GM21447 (cell line): ENCODE data around the gene GNAS-AS1.

Experiments
- ATAC-seq: cut with Tn5 transposase; IDR thresholded peaks from one replicate; pipeline ENCODE4 v1.9.1; 2021; ENCODE audit not compliant: unreplicated experiment

GNAS-AS1 gene

DNA sequence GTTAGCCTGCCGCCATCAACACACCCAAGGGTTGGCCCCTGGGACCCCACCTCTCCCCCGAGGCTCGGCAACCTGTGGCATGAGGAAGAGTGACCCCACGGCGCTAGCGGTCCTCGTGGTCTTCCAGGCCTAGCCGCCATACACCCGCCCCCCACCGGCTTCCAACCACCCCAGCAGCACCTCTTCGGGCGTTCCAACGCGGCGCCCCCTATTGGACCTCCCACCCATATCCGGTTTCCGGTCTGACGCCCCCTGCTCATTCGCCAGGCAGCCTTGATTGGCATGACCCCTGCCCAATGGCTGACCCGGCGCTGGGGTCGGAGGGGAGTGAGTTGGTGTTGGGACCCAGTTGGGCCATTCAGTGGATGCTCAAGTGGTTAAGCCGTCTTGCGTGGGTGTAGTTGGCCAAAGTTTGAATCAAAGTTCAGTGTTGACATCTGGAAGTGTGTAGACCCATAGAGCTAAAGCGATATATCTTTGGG, at the start of gene GNAS-AS1:
GNAS-AS1 (minus strand) TSS at position 210 of the 482 bp plus-strand sequence.
- ATAC-seq = peak; percentile 89

DNA sequence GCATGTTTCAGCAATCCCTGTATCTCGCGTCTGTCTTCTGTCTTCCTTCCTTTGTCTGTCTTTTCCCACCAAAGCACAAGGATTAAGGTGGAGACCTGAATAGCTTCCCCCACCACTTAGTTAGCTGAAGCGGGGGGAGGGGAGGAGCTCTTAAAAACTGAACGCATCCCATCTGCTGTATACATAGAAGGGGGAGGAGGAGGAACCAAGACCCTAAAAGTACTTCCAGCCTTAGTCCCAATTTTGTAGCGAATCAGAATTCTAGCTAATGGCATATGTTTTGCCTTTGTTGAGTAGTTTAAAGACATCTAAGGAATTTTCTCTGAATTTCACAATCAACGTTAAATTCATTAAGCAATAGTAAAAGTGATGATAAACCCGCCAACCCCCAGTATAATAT, 49.7 kb upstream of the GNAS-AS1 start:
- no peak for ATAC-seq

GRCh38 chr20:58899512-58899911, 48.8 kb upstream of the GNAS-AS1 start:
- no peak for ATAC-seq

GRCh38 chr20:58898629-58899408, 48.1 kb upstream of the GNAS-AS1 start:
- no peak for ATAC-seq

GRCh38 chr20:58897488-58897887, 46.8 kb upstream of the GNAS-AS1 start:
- no peak for ATAC-seq

GRCh38 chr20:58896820-58897219, 46.1 kb upstream of the GNAS-AS1 start:
- ATAC-seq = no peak

DNA sequence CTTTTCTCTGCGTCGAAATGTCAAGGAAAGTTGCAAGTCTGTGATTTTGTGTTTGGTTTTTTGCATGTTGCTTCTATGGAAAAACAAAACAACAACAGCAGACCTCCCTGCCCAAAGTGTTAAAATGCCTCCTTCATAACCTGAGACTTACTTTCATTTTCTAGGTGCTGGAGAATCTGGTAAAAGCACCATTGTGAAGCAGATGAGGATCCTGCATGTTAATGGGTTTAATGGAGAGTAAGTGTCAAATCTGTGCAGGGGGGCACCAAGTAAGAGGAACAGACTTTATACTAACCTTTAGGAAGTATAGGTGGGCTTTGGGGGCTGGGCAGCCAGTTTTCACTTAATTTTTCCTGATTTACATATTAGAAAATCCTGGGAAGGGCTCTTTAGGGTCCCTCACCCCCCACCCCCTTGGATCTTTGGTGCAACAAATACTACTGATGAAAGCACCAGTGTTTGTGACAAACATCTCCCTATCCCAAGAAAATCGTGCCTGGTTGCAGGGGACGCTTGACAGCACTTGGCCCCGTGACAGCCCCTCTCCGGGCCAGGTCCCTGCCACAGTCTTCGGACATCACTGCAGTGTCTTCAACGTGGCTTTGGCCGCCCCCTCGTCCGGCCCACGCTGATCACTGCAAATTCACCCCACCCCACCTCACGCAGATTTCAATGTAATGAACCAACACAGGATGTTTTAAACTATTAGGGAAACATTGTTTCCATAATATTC, 44.9 kb upstream of the GNAS-AS1 start:
- no peak for ATAC-seq

DNA sequence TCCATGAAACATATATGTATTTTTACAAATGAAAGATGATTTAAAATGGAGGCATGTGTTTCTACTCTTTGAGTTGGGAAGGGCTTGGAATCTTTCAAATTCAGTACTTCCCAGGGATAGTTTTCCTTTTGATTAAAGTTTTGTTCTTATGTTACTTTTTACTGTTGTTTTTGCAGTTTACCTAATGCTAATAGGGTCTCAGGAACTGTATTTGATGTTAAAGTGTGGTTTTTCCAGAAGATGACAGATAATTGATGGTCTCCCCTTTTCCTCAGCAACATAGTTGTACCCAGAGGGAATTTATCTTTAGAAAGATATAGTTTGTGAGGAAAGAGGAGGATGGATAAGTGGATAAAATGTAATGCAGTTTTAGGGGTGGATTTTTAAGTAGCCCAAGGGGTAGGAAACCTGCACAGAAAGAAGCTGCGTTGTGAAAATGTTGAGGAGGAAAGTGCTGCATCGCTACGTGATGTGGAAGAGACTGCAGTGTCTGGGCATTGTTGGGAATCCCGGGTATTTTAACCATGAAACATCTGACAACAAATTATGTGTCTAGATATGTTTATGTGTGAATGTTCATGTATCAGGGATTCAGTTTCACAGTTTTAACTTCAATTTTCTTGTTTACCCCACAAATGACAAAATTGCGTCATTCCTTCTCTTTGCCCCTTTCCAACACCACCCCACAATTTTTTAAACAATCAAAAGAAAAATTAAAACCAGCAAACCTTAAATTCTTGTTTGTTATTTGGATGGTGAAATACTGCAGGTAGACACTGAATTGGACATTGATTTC, 44.1 kb upstream of the GNAS-AS1 start:
- ATAC-seq = no peak

DNA sequence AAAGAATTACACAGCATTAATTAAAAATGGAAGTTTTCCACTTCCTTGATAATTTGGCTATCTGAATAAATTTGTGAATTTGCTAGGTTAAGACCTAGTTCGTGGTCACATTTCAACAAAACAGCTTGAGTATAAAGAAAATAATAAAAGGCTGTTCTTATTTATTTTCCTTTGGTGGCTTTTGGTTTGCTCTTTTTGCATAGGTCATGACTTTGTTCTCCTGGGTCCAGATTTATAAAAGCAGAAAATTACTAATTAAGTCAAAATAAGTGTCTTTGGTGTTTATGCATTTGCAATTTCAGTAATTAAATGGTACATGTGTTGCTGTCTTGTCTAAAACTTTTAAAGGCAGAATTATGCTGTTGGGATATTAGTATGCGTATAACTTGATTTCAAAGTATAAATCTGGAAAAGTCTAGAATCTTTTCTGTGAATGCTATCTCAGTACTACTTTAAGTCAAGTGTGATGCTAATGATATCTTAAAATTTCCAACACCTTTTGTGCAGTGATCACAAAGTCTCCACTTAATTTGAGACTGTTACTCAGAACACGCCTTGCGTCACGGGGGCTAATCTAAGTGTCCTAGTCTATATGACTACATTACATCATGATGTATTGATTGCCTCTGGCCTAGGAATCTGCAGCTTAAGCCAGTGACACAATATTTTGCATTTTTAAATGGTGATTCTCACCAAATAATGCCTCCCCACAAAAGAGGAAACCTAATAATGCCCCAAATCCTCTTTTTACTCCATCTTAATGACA, 42.8 kb upstream of the GNAS-AS1 start:
- no peak for ATAC-seq

DNA sequence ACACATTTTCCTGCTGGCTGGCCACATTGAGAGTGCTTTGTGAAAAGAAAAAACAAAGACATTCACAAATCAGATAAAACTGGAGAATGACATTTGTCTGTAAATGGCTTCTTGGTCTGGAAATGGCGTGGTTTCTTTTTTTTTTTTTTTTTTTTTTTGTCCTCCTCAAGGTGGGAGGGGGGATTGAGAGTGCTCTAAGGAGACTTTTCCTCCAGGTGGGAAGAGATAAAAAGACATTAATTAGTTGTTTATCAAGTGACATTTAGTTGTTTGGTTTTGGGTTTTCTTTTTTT, 42.2 kb upstream of the GNAS-AS1 start:
- ATAC-seq = no peak

GRCh38 chr20:58892141-58892931, 41.6 kb upstream of the GNAS-AS1 start:
- ATAC-seq = no peak

DNA sequence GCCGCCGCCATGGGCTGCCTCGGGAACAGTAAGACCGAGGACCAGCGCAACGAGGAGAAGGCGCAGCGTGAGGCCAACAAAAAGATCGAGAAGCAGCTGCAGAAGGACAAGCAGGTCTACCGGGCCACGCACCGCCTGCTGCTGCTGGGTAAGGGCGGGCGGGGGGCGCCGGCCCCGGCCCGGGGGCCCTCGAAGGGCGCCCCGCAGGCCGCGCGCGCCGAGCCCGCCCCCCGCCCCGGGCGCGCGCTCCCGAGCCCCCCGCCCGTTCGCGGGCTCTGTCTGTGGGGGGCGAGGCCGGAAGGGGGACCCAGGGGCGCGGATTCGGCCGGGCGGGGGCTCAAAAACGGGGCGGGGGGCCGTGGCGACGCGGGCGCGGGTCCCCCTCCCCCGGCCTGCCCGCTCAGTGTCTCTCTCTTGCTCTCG, 41.0 kb upstream of the GNAS-AS1 start:
- no peak for ATAC-seq

- ATAC-seq = no peak
Measured at GRCh38 chr20:58891086-58891717, 40.5 kb upstream of the GNAS-AS1 start.

DNA sequence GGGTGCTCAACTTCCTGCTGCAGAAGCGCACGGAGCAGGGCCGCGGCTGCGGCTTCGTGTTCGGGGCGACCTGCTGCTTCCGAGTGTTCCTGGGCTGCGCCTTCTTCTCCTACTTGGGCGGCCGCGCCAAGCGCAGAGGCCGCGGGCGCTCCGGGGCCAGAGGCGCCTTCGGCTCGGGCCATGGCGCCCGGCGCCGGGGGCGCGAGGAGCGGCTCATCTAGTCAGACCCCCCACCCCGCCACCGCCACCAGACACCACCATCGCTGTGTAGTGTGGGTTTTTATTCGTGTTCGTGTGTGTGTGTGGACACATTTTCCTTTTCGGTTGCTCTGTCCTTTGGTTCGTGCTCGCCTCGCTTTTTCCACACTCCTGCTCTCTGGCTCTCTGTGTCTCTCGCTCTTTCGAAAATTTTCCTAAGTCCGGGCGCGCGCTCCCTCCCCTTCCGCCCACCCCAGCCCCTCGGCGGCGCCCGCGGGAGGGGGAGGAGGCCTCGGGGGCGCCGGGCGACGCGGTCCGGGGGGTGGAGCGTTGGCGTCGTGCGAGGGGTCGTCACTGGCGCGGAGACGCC, 39.9 kb upstream of the GNAS-AS1 start:
- ATAC-seq = no peak

GRCh38 chr20:58889798-58890517, 39.3 kb upstream of the GNAS-AS1 start:
- no peak for ATAC-seq

DNA sequence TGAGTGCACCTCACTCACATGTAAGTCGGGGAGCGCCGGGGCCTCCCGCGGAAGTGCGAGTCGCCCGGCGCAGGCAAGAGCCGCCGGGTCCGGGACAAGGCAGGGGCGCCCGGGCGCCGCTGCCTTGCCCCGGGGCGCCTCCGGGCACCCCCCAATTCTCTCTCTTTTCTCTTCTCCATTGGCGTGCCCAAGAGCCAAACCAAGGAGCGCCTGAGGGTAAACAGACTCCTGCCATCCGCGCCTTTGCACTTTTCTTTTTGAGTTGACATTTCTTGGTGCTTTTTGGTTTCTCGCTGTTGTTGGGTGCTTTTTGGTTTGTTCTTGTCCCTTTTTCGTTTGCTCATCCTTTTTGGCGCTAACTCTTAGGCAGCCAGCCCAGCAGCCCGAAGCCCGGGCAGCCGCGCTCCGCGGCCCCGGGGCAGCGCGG, 38.6 kb upstream of the GNAS-AS1 start:
- ATAC-seq = no peak

DNA sequence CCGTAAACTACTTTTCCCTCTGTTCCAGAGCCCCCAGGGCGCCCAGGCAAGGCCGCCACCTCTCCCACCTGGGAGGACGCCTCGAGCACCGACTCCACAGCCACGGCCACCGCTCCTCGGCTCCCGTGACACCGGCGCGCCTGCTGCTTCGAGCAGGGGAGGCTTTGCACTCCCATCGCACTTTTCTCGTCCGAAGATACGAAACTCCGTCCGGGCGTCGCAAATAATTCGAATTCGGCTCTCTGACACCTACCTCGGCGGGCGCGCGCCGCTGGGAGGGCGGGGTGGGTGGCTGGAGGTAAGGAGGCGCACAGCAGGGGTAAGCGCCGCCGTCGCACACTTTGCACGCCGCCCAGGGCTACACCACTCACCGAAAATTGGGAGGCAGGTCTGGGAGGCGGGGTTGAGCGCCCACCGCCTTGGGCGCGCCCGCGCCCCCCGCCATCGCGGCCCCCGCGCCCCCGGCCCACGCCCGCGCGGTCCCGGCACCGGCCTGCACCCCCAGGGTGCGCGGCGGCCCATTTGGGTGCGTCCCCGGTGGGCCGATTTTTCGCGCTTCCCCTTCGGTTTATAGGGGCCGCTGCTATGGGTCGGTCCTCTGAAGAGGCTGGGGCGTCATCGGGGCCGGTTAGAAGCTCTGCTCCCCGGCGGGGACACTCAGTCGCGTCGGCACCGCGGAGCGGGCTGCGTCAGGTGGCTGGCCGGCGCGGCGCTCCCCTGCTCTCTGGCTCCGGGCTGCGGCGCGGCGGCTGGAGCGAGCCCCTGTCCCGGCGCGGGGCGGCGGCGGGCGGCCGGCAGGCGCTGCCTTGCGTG, 38.0 kb upstream of the GNAS-AS1 start:
- peak; percentile 36 for ATAC-seq

- ATAC-seq = no peak
Measured at GRCh38 chr20:58888103-58888502, 37.4 kb upstream of the GNAS-AS1 start.
